ENCODE data around the gene ZNF629.
A peak's percentile ranks its signal among the peaks of the same experiment; 100 is the strongest.

Gene ZNF629

GRCh38 chr16:30747331-30747730 lies 39.7 kb downstream of the ZNF629 start:
- DNase-seq (ENCODE audit: low read depth) = no peak

DNA sequence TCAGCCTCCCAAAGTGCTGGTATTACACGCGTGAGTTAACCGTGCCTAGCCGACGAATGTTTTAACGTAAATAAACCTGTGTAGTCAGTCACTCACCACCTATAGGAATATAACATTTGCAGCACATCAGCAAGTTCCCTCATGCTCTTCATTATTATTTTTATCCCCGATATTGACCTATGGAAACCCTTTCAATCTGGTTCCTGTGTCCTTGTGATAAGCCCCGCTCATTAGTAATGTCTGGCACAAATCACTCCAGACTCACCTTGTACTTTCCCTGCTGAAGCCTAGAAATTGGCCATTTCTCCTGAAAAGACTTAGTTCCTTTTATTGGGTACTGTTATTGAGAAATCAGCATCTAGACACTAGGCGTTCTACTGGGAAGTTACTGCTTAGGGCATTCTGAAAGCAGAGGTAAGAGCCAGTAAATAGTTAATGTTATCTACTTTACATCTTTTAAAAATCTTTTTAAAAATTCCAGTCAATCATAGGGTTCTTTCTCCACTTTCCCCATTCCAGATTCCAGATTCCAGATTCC lies 40.3 kb downstream of the ZNF629 start:
- no peak for DNase-seq (ENCODE audit: low read depth)

DNA sequence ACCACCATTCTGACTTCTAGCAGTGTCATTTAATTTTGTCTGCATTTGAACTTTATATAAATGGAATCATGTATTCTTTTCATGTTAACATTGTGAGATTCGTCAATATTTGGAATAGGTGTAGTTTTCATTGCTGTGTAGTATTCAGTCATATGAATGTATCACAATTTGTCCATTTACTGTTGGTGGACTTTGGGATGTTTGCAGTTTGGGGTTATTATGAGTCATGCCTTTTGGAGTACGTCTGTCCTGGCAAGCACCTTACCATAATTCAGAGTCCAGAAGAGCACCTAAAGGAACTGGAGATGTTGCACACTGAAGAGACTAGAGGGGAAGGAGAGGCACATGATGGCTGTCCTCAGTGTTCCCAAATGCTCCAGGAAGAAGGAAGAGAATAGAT lies 41.9 kb downstream of the ZNF629 start:
- DNase-seq (ENCODE audit: low read depth) = no peak

DNA sequence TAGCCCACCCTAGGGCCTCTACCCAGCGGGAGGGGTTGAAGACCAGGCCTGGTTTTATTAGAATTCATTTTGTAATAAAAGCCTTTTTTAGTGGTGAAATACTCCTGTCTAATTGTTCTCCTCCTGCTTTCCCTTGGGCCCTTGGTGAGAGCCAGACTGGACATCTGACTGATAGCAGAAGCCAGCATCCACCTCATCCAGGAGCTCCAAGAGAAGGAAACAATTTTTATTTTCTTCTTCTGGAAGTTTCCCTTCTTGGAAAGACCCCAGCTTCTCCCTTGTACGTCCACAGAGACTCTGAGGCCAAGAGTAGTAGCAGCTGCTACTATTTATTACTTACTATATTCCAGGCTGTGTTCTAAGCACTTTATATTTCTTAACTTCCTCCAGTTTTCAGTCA lies 42.8 kb downstream of the ZNF629 start:
- DNase-seq (ENCODE audit: low read depth) = no peak

GRCh38 chr16:30743716-30744115 lies 43.3 kb downstream of the ZNF629 start:
- DNase-seq (ENCODE audit: low read depth) = no peak

DNA sequence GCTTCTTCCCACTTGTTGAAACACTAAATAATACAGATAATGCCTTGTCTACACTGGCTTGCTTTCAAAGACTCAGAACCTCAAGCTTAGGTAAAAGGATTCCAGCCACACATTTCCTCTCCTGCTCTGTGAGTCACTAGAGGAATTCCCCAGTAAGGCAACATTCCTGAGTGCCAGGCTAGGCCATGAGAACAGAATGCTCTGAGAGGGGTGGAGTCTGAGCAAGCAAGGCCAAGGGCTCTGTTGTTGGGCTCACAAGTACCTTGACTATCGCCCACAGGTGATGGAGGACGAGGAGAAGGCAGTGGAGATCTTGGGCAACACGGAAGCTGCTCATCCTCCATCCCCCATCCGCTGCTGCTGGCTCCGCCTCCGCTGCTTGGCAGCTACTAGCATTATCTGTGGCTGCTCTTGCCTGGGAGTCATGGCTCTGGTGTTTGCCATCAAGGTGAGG lies 45.5 kb downstream of the ZNF629 start:
- DNase-seq (ENCODE audit: low read depth) = peak; percentile 83

- DNase-seq (ENCODE audit: low read depth) = no peak
Measured at GRCh38 chr16:30740364-30741251, 46.4 kb downstream of the ZNF629 start.

GRCh38 chr16:30738984-30739951 lies 47.7 kb downstream of the ZNF629 start:
- no peak for DNase-seq (ENCODE audit: low read depth)

DNA sequence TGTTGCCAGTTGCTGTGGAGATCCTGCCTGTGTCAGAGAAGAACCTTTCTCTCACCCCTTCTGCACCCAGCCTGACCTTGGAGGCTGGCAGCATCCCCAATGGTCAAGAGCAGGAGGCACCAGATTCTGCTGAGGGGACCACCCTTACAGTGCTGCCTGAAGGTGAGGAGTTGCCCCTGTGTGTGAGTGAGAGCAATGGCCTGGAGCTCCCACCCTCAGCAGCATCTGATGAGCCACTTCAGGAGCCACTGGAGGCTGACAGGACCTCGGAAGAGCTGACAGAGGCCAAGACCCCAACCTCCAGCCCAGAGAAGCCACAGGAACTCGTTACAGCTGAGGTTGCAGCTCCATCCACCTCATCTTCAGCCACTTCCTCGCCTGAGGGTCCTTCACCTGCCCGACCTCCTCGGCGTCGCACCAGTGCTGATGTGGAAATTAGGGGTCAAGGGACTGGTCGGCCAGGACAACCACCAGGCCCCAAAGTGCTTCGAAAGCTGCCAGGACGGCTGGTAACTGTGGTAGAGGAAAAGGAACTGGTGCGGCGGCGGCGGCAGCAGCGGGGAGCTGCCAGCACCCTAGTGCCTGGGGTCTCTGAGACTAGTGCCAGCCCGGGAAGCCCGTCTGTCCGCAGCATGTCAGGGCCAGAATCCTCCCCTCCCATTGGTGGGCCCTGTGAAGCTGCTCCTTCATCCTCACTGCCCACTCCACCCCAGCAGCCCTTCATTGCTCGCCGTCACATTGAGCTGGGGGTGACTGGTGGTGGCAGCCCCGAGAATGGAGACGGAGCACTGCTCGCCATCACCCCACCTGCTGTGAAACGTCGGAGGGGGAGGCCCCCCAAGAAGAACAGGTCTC lies 49.0 kb downstream of the ZNF629 start:
- DNase-seq (ENCODE audit: low read depth) = no peak

GRCh38 chr16:30736995-30737793 lies 49.8 kb downstream of the ZNF629 start:
- DNase-seq (ENCODE audit: low read depth) = no peak

GRCh38 chr16:30731411-30731810 lies 55.6 kb downstream of the ZNF629 start:
- peak; percentile 23 for DNase-seq (ENCODE audit: low read depth)

GRCh38 chr16:30728899-30729672 lies 57.9 kb downstream of the ZNF629 start:
- no peak for DNase-seq (ENCODE audit: low read depth)

Data from non-pigmented ciliary epithelial cell (primary cell).